NCI-H2029 (cell line): ENCODE data around the gene TRIM42.

Source experiments
- DNase-seq: peaks from one replicate; lab custom pipeline; 2025; lab: John Stamatoyannopoulos, UW

Gene TRIM42

DNA sequence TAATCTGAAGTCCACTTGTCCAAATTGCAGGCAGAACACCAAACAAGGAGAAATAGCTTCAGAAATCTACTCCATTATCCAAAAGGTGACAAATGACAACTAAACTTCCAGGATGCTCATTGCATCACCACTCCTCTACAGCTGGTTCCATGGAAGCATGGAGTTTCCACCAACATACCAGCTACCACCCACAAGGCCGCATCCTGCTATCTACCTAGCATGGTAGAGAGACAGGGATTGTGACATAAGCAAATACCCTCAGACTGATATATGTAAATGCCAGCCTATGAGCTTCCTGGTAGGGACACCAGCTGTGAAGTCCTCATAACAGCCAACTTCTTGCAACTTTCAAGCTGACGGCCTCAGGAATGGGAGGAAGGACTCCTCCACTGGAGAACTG lies at the start of gene TRIM42:
TSS of gene TRIM42 (plus strand) at position 301 of the 400 bp plus-strand sequence. CDS start 166 bp downstream, outside the sequence.
- DNase-seq = no peak

DNA sequence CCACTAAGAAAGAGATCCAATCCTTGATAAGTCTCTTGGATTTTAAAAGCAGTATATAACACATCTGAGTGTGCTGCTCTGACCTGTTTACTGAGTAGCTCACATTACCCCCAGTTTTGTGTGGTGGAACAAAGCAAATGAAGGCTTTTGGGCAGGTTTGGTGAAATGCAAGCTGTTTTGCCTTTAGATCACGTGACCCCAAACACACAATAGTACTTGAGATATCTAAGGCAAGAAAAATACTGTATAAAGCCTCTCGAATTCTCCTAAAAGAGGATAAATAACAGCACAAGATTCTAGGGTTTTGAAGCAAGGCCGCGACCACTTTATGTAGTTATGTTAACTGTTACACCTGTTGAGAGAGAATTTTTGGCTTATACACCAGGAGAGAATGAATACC lies 49.3 kb upstream of the TRIM42 start:
- DNase-seq = no peak

DNA sequence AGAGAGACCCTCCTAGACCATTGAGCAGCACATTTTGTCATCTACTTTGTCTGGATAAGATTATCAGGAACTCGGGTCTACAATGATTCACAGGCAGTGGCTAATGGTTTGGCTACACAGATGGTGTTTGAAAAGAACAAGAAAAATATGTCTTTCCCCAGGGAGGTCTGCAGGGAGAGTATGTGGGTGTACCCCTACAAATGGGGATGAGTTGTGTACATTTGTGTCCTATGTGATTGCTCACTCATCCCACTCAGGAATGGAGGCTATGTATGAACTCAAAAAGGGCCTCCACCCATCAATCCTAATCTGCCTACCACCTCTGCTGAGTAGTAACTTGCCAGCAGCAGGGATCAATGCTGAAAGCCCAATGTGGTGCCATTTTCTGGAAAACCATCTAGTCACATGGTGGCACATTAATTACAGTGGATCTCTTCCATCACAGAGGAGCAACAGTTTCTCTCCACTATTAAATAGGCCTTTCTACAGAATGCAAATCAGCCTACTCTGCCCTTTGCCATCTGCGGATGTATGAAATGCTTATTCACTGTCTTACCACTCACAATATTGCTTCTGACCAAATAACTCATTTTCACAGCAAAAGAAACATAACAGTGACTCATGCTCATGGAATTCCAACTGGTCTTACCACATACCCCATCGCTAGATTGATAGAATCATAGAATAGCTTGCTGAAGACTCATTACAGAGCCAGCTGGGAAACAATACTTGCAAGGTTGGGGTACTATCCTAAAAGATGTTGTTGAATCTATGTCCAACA lies 48.3 kb upstream of the TRIM42 start:
- no peak for DNase-seq

DNA sequence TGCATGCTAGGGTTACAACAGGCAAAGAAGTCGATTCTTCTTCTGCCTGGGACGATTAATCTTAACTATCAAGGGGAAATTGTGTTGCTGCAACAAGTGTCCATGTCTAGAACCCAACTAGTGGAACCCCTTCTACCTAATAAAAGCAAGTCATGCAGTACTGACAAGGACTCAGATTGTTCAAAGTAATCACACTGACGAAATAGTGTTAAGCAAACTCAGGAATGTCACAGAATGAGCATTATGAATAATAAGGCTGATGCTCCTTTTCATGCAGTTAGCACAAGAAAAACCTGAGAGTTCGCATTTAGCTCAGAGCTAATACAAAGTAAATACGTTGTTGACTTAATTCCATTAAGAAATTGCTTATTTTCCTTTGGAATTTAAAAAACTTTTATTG lies 47.5 kb upstream of the TRIM42 start:
- DNase-seq = no peak

DNA sequence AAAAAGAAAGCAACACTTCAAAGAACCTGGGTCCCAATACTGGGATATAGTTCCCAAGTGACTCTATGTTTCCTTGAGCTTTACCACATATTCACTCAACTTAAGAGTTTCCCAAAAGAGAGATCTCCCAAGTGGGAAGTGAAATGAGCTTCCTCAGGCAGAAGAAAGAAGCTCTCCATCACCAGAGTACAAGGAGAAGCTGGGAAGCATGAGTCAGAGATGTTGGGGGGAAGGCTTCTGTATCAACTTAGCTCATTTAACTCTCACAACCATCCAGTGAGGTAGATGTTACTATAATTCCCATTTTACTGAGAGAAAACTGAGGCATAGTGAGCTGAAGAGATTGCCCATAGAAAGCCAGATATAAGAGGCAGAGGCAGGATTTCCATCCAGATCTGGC lies 47.0 kb upstream of the TRIM42 start:
- no peak for DNase-seq

DNA sequence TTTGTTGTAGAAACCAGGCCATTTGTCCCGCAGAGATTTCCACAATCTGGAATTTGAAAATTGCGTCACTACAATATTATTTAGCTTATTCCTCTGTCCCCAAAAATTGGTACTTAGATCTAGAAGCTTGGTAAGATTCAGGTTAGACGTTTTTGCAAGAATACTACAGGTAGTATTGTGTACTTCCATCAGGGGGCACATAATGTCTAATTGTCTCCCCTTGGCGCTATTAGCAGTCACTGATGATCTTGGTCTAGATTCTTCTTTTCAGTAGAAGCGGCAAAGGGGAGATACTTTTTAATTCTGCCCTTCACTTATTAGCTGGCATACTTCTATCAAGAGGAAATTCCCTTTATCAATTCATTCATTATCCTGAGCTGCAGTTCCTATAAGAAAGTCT lies 42.6 kb upstream of the TRIM42 start:
- DNase-seq = no peak

DNA sequence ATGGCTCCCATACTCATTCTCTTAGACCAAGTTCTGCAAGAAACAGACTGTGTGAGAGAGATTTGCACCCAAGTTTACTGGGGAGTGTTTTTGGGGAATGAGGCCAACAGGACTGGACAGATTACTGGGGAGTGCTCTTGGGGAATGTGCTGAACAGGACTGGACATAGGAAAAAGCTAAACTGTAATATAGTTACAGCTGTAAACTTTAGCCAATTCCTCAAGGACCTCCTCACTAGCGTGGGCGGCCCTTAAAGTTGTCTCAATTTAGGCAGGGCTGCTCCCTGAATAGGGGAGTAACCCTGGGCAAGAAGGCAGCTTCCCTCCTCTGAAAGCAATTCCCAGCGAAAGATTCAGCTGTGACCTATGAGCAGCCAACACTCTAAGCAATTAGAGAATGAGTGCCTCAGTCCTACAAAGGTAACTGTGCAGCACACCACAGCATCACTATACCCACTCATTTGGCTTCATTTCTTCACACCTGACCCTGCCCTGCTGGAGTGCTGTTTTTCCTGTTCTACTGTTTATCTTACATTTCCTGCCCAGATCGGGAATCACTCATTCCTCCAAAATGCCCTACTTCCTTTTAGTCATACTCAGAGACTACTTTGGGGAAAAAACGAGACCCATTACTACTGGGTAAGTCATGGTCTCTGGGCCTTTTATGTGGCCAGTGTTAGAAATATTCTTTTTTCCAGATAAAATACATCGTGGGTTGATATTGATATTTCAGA lies 41.3 kb upstream of the TRIM42 start:
- no peak for DNase-seq

DNA sequence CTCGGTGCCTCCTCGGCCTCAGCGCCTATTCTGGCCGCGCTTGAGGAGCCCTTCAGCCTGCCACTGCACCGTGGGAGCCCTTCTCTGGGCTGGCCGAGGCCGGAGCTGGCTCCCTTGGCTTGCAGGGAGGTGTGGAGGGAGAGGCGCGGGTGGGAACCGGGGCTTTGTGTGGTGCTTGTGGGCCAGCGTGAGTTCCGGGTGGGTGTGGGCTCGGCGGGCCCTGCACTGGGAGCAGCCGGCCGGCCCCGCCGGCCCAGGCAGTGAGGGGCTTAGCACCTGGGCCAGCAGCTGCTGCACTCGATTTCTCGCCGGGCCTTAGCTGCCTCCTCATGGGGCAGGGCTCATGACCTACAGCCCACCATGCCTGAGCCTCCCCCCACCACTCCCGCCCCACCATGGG lies 26.6 kb upstream of the TRIM42 start:
- DNase-seq = no peak

DNA sequence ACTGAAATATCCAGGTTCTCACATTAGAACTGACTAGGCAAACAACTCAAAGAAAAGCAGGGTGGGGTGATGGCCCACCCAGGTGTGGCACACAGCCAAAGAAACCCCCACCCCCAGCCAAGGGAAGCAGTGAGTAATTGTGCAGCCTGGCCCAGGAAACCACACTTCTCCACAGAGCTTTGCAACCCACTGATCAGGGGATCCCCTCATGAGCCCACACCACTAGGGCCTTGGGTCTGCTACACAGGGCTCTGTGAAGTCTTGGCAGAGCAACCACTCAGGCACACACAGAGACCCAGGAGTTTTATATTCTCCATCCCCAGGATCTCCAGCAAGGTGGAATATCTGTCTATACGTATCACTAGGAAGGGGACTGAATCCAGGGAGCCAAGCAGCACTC lies 22.2 kb upstream of the TRIM42 start:
- no peak for DNase-seq

DNA sequence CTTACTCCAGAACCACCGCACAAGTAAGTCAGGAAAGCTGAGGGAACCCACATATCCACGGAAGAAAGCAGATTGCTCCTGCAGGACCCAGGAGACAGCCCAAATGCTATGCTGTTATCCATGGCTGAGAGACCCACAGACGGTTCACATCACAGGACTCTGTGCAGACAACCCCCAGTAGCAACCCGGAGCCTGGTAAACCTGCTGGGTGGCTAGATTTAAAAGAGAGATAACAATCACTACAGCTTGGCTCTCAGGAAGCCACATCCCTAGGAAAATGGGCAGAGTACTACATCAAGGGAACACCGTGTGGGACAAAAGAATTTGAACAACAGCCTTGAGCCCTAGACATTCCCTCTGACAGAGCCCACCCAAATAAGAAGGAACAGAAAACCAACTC lies 13.8 kb upstream of the TRIM42 start:
- no peak for DNase-seq

DNA sequence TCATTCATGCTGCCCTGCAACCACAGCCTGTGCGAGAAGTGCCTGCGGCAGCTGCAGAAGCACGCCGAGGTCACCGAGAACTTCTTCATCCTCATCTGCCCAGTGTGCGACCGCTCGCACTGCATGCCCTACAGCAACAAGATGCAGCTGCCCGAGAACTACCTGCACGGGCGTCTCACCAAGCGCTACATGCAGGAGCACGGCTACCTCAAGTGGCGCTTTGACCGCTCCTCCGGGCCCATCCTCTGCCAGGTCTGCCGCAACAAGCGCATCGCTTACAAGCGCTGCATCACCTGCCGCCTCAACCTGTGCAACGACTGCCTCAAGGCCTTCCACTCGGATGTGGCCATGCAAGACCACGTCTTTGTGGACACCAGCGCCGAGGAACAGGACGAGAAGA lies 4.7 kb downstream of the TRIM42 start:
- no peak for DNase-seq

DNA sequence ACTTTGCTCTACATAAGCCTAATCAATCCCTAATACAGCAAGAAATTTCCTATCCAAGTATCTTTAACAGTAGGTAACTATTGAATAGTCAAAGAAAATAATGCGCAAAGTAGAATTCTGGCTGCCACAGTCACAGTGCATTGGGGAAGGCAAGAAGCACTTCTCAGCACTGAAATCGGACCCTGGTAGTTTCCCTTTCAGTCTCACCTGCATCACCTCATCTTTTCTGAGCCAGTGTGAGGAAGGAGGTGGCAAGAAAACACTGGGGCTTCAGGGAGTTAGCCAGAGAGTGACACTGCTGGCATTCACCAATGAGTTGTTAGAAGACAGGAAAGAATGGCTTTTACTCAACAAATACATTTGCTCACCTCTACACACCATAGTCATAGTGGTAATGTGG lies 8.3 kb downstream of the TRIM42 start:
- no peak for DNase-seq

DNA sequence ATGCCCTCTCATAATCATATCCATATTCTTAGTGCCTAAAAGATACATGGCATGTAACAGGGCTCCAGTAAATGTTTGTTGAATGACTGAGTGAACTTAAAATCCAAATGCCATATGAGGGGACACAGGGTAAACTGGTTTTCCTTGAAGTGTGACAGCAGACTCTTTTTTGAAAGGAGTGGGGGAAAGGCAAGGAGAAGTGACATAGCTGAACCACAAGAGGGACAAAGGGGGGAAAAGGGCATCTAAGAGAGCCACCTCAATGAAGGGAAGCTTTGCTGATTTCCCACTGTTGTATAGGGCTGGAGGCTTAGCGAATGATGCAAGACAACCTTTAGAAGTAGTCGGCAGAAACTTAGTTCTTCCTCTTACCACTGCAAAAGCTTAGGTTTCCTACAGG lies 9.1 kb downstream of the TRIM42 start:
- no peak for DNase-seq

DNA sequence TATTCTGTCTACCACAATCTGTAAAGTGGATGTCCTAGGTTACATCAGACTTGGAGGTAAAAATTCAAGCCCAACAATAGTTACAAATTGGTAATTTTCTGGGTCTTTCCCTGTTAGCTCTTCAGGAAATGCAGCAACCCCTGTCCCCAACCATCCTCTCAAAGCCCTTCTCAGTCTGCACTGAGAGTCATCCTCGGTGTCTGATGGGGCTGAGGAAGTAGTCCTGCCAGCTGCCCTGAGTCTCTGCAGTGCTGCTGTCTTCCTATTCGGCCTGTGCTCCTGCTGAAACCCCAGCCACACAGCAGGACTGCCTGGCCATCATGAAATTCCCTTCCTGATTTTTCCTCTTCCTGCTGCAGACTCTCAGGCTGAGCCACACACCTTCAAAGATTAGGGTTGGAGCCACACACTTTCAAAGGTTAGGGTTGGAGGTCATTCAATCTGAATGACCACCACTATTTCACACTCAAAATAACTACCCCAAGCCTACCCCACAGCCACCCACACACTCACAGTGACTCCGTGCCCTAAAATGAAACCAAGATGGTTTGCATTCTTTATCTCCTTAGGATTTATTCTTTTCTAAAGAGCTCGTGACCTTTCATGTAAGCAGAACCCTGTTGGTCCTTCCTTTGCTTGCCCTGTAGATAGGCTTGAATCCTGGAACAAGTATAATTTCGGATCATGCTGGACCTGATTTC lies 17.6 kb downstream of the TRIM42 start:
- DNase-seq = no peak

DNA sequence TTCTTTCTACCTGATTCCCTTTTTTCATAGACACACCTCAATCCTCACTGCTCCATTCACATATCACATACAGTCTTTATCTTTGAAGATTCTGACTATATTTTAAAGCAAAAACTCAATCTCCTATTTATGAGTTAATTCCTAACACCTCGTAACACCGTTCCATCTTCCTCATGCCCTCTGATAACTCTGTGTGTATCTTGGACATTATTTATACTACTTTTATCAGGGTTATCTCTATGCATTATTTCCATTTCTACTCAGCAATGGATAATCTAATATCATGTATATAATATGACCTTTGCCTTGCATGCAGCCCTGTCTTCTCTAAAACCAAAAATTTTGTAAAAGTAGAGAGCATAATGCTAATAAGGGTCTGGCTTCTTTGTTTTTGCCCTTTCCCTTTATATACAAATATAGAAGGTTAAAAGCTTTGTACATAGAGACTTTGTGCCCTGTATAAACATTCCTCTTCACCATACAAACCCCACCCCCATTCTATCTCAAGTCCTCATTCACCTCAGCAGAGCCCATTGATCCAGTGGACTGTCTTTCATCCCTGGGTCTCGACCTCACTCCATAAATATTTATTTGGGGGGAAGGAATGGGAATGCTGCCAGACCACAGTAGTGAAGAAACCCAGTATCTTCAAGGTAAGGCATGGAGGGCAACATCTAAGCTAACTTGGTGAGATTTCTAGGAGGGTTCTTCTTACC lies 21.8 kb downstream of the TRIM42 start:
- DNase-seq = no peak

DNA sequence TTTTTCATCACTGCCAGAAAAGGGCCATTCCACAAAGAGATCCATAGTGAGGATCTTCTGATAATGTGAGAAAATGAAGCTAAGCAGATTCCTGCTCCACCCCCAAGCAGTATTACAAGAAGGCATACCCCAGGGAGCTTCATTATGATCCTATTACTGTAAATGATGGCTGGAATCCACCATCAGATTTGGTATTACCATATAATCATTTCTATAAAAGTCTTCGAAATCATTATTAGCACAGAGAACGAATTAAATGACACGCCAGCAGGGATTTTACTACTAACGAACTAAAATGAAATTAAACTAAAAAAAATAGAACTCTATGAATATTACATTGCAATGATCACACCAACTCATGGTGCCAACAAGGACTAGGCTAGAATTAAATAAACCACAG lies 24.4 kb downstream of the TRIM42 start:
- no peak for DNase-seq

DNA sequence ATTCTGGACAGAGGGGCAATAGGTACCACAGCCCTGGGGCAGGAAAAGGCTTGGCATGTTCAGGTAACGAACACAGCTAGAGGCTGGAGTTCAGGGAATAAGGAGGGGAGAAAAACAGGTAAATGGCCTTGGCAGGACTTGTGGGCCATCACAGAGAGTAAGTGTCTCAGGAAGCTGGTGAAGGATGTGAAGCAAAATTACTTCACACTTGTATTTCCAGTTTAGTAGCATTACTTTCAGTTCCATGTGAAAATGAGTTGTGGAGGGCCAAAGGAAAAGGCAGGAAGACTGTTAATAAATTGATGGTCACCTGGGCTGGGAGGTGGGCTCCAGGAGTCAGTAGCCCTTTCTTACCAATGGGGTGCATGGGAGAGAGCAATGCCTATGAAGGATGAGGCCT lies 25.6 kb downstream of the TRIM42 start:
- no peak for DNase-seq

DNA sequence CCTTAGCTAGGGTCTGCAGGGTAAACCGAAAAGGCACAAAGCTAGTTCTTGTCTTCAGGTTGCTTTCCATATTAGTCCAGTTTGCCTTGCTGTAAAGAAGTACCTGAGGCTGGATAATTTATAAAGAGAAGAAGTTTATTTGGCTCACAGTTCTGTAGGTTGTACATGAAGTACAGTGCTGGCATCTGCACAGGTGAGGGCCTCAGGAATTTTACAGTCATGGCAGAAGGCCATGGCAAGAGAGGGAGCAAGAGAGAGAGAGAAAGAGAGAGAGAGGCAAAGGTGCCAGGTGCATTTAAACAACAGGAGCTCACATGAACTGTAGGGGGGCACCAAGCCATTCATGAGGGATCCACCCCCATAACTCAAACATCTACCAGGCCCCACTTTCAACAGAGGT lies 26.9 kb downstream of the TRIM42 start:
- DNase-seq = no peak

DNA sequence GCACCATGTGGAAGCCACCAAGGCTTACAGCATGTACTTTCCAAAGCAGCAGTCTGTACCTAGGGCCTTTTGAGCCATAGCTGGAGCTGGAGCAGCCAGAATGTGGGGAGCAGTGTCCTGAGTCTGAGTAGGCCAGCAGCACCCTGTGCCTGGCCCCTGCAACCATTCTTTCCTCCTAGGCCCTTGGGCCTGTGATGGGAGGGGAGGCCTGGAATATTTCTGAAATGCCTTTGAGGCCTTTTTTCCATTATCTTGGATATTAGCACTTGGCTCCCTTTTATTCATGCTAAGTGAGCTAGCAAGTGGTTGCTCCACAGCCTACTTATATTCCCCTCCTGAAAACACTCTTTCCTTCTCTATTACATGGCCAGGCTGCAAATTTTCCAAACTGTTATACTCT lies 28.1 kb downstream of the TRIM42 start:
- DNase-seq = no peak

DNA sequence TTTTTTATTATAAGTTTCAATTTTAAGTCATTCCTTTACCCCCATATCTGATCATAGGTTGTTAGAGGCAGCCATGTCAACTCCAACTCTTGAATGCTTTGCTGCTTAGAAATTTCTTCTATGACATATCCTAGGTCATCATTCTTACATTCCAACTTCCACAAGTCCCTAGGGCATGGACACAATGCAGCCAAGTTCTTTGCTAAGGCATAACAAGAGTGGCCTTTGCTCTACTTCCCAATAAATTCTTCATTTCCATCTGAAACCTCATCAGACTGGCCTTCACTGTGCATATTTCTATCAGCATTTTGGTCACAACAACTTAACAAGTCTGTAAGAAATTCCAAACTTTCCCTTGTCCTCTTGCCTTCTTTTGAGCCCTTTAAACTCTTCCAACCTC lies 28.5 kb downstream of the TRIM42 start:
- DNase-seq = no peak

DNA sequence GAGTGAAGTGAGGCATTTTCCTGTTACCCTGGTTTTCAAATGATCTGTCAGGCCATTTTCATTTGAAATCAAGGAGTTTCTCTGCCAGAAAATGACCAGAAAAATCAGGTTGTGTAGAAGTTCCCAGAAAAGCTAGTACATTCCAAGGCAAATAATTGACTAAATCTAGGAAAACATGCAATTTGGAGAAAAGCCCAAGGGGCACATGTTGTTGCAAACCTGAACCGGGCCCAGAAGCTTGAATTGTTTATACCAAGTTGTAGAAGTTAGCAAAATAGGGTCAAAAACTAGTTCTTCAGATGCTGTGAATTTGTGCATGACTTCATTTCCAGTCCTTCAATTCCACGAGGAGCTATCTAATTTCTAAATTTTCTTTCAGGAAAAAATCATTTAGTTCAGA lies 31.0 kb downstream of the TRIM42 start:
- DNase-seq = no peak

DNA sequence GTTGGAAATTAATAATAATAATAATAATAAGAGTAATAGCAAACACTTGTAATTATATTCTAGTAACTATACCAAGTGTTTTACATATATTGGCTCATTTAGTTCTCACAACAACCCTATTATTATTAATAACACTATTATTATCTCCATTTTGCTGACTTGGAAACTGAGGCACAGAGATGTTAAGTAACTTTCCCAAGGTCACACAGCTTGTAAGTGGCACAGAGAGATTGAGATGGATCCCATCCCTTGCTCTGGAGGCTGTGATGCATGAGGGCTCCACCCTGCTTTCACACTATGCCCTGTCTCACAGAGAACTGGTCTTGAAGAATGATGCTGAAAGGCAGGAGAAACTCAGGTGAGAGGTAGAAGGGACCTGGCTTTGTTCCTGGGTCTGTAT lies 31.9 kb downstream of the TRIM42 start:
- no peak for DNase-seq
